B cell (primary cell): ENCODE results near the gene TEKT3.

Source experiments
- CTCF ChIP-seq: fragments of 200-600 bp; IDR thresholded peaks from one replicate; pipeline ENCODE4 v1.8.0; 2022; ENCODE audit warnings: antibody characterized with exemption, mild to moderate bottlenecking
- EZH2 ChIP-seq: IDR thresholded peaks from 2 replicates; pipeline ENCODE4 v1.6.1; 2012; ENCODE audit warnings: borderline replicate concordance, low read depth, mild to moderate bottlenecking, moderate library complexity, low read length; ENCODE audit not compliant: insufficient read depth, poor library complexity, severe bottlenecking

DNA sequence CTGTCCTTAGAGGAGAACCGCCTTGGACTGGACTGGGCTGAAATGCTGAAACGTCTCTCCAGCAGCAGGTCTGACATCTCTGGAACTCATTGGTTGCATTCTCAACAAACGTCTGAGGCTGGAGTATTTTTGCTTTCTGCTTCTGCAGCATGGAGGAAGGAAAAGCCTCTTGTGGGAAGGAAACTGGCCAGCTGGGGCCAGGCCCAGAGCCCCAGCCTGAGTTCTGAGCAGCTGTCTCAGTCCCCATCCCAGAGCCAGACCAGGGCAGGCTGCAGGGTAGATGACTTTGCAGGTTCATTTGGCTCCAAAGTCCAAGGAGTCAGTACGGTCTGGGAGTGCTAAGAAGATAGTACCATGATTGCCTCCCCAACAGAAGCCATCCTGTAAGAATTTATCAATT, 18.3 kb downstream of the TEKT3 start:
- TF ChIP-seq CTCF (no peak), EZH2 (no peak)
